ENCODE measurements around the gene PRPSAP1. TPM values are rescaled to one million over a fixed set of nuclear protein-coding genes. Genes with fewer than 3 reads are reported as not detected.

The PRPSAP1 gene
- total RNA-seq, 1 experiment from 2014 or later, result 63.3 TPM

DNA sequence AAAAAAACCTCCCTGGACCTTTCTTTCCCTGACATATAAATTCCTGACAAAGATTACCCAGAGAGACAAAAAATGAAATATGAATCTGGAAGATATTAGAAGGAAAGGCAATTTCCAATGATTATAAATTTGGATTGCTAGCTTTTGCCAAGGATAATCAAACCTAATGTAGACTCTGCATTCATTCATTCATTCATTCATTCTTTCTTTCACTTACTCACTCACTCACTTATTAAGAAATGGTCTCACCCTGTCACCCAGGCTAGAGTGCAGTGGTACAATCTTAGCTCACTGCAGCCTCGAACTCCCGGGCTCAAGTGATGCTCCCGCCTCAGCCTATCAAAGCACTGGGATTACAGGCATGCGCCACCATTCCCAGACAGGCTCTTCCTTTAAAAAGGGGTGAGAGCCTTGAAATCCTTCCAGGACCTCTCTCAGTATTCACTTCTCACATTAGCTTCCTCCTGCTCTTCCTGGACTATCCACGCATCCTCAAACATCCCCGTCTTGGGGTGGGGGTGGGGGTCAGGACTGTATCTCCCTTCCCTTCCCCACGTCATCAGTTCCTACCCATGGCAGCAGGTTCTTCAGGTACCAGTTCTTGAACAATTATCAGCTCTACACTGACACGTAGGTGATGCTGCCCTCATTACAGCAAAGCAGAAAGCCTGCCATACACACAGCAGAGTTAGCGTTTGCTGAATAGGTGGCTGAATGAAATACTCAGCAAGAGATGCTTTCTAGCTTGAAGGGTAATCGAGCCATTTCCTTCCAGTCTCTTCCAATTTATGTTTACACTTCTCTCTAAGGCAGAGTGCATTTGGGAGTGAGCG, 19.8 kb downstream of the PRPSAP1 start:
- no TSS peak for BruUV-seq (replicated peaks)
- Histone ChIP-seq H3K27me3 (ENCODE audit: insufficient read depth, low read depth) (no peaks in the 10 kb centered on the region), H3K36me3 (ENCODE audit: low read depth) (no peaks in the 10 kb centered on the region), H3K9me2 (ENCODE audit: insufficient read depth) (no peaks in the 10 kb centered on the region), H3F3A (ENCODE audit: insufficient read depth, low read depth) (peaks cover 10% of the 10 kb centered on the region), H3K4me3 (no peak overlapping the region), H4K20me1 (ENCODE audit: insufficient read depth) (peaks cover 3% of the 10 kb centered on the region; the same call in 1 of the 2 replicates), H3K27ac (no peak overlapping the region), H3K79me2 (ENCODE audit: low read depth) (no peaks in the 10 kb centered on the region), H3K4me1 (replicated peaks; ENCODE audit: insufficient read depth) (peaks cover 21% of the 10 kb centered on the region), H3K4me2 (no peak overlapping the region), H2AFZ (no peak overlapping the region), H3K9me3 (ENCODE audit: insufficient read depth, low read depth) (no peaks in the 10 kb centered on the region)
- ChIA-PET CTCF (interaction anchor here (0.7 kb wide), 1 partner anchor 56 kb away, joined by 5 read pairs; no protein-coding TSS in a partner anchor), POLR2A (ENCODE audit: unreplicated experiment) (interaction anchor here (0.7 kb wide), 1 partner anchor 31 kb away, joined by 4 read pairs; no protein-coding TSS in a partner anchor)
- intact Hi-C loops (cut with micrococcal nuclease; ENCODE audit: unreplicated experiment), result no loop called here
- no peak for TF ChIP-seq EZH2 (IDR thresholded peaks at IDR 0.05; ENCODE audit: low read depth)
- TF ChIP-seq, protein P1, sequence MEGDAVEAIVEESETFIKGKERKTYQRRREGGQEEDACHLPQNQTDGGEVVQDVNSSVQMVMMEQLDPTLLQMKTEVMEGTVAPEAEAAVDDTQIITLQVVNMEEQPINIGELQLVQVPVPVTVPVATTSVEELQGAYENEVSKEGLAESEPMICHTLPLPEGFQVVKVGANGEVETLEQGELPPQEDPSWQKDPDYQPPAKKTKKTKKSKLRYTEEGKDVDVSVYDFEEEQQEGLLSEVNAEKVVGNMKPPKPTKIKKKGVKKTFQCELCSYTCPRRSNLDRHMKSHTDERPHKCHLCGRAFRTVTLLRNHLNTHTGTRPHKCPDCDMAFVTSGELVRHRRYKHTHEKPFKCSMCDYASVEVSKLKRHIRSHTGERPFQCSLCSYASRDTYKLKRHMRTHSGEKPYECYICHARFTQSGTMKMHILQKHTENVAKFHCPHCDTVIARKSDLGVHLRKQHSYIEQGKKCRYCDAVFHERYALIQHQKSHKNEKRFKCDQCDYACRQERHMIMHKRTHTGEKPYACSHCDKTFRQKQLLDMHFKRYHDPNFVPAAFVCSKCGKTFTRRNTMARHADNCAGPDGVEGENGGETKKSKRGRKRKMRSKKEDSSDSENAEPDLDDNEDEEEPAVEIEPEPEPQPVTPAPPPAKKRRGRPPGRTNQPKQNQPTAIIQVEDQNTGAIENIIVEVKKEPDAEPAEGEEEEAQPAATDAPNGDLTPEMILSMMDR (conservative IDR thresholded peaks at IDR 0.05), result no peak
- DNase-seq, result no peak

DNA sequence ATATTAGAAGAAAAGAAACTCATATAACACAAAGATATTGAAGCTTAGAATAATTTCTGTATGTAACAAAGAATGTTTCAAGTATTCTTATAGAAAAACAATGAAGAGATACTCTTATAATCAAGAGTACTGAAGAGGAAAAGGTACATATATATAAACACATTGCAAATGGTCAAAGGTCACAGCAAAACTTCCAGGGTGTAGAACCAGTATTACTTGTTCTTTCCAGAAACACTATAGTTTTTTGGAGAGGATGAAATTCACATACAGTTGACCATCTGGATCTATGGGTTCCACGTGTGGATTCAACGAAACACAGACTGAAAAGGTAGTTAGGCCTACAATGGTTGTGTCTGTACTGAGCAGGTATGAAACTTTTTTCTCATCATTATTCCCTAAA, 22.6 kb downstream of the PRPSAP1 start:
- H4K20me1 ChIP-seq (ENCODE audit: insufficient read depth), result peaks cover 3% of the 10 kb centered on the region; the same call in 1 of the 2 replicates
- H3K36me3 ChIP-seq (ENCODE audit: low read depth), result no peaks in the 10 kb centered on the region
- H3K4me1 ChIP-seq (replicated peaks; ENCODE audit: insufficient read depth), result peaks cover 21% of the 10 kb centered on the region
- peak overlapping the region; percentile 60 for H3K4me2 ChIP-seq
- CTCF ChIA-PET, result no interaction called here
- no peak for TF ChIP-seq EZH2 (IDR thresholded peaks at IDR 0.05; ENCODE audit: low read depth)
- TF ChIP-seq, protein P1 (conservative IDR thresholded peaks at IDR 0.05), result no peak
- POLR2A ChIA-PET (ENCODE audit: unreplicated experiment), result no interaction called here
- H3K9me2 ChIP-seq (ENCODE audit: insufficient read depth), result no peaks in the 10 kb centered on the region
- H2AFZ ChIP-seq, result no peak overlapping the region
- H3K9me3 ChIP-seq (ENCODE audit: insufficient read depth, low read depth), result no peaks in the 10 kb centered on the region
- BruUV-seq (replicated peaks), result no TSS peak
- peak in 1 of 2 experiments; percentile 57 for DNase-seq
- H3K27me3 ChIP-seq (ENCODE audit: insufficient read depth, low read depth), result no peaks in the 10 kb centered on the region
- no peaks in the 10 kb centered on the region for H3K79me2 ChIP-seq (ENCODE audit: low read depth)
- intact Hi-C loops (cut with micrococcal nuclease; ENCODE audit: unreplicated experiment), result no loop called here
- no peak overlapping the region for H3K4me3 ChIP-seq
- H3K27ac ChIP-seq, result no peak overlapping the region
- peaks cover 10% of the 10 kb centered on the region for H3F3A ChIP-seq (ENCODE audit: insufficient read depth, low read depth)

DNA sequence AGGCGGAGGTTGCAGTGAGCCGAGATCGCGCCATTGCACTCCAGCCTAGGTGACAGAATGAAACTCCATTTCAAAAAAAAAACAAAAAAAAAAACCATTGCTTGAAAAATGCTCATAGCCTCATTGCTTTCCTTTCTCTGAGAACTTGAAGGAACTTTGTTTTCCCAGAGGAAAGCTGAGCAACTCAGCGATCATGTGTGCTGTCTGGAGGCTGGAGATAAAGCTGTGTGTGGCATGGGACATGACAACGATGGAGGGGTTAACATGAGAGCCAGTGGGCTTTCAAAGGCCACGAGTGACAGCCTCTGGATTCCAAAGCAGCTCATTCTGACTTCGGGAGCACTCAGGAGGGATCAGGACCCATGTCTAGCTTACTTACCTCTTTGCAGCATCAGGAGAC, 24.1 kb downstream of the PRPSAP1 start:
- intact Hi-C loops (cut with micrococcal nuclease; ENCODE audit: unreplicated experiment), result no loop called here
- no peaks in the 10 kb centered on the region for H3K36me3 ChIP-seq (ENCODE audit: low read depth)
- no peak overlapping the region for H3K4me3 ChIP-seq
- TF ChIP-seq EZH2 (IDR thresholded peaks at IDR 0.05; ENCODE audit: low read depth), result no peak
- TF ChIP-seq, protein P1 (conservative IDR thresholded peaks at IDR 0.05), result no peak
- ChIA-PET CTCF (interaction anchor here (0.7 kb wide), 2 partner anchors 102 to 106 kb away, joined by 6 read pairs; no protein-coding TSS in a partner anchor), POLR2A (ENCODE audit: unreplicated experiment) (interaction anchor here (0.6 to 0.8 kb wide), 2 partner anchors 22 to 474 kb away, joined by 4 read pairs; partner anchors contain the start of gene WBP2)
- H4K20me1 ChIP-seq (ENCODE audit: insufficient read depth), result peaks cover 3% of the 10 kb centered on the region; the same call in 1 of the 2 replicates
- no peak overlapping the region for H3K27ac ChIP-seq
- no peaks in the 10 kb centered on the region for H3K79me2 ChIP-seq (ENCODE audit: low read depth)
- H3K4me2 ChIP-seq, result no peak overlapping the region
- no peaks in the 10 kb centered on the region for H3K9me3 ChIP-seq (ENCODE audit: insufficient read depth, low read depth)
- H3K4me1 ChIP-seq (replicated peaks; ENCODE audit: insufficient read depth), result peaks cover 21% of the 10 kb centered on the region
- DNase-seq, result no peak
- no TSS peak for BruUV-seq (replicated peaks)
- H2AFZ ChIP-seq, result no peak overlapping the region
- H3K9me2 ChIP-seq (ENCODE audit: insufficient read depth), result no peaks in the 10 kb centered on the region
- peaks cover 10% of the 10 kb centered on the region for H3F3A ChIP-seq (ENCODE audit: insufficient read depth, low read depth)
- H3K27me3 ChIP-seq (ENCODE audit: insufficient read depth, low read depth), result no peaks in the 10 kb centered on the region
